ENCODE data around the gene PACRG. TPM values are rescaled to one million over a fixed set of nuclear protein-coding genes. Genes with fewer than 3 reads are reported as not detected.
A peak's percentile ranks its signal among the peaks of the same experiment; 100 is the strongest.

Gene PACRG
- total and polyA plus RNA-seq, 2 of the 13 experiments (the other 11 are each of a cell fraction or from before 2014, with no cell fraction given) = 0.13 TPM; not detected in 1

GRCh38 chr6:163324688-163325389, 597.1 kb downstream of the PACRG start (continued):
- TF ChIP-seq UBTF (CRISPR knock-in tag; IDR thresholded peaks at IDR 0.05) (peak; percentile 91), XRCC5 (optimal IDR thresholded peaks at IDR 0.05; ENCODE audit: low read length) (peak; percentile 68), ZNF770 (CRISPR knock-in tag; IDR thresholded peaks at IDR 0.05) (peak; percentile 59; the same call in 1 of the 2 replicates), ZNF777 (CRISPR knock-in tag; IDR thresholded peaks at IDR 0.05) (no peak), MYC (CRISPR knock-in tag; IDR thresholded peaks at IDR 0.05; ENCODE audit: borderline replicate concordance) (peak; percentile 45; the same call in 1 of the 2 replicates), ZSCAN29 (CRISPR knock-in tag; conservative IDR thresholded peaks at IDR 0.05) (peak; percentile 55; the same call in 1 of the 2 replicates), STAG1 (CRISPR knock-in tag; IDR thresholded peaks at IDR 0.05) (peak; percentile 16; the same call in 1 of the 2 replicates), ZNF441 (CRISPR knock-in tag; IDR thresholded peaks at IDR 0.05; ENCODE audit: borderline replicate concordance) (no peak), GMEB1 (CRISPR knock-in tag; IDR thresholded peaks at IDR 0.05; ENCODE audit: borderline replicate concordance) (peak; percentile 20; the same call in 1 of the 2 replicates), SP1 (IDR thresholded peaks at IDR 0.05) (no peak), SP1 (CRISPR knock-in tag; IDR thresholded peaks at IDR 0.05) (no peak)
